22Rv1 (cell line): ENCODE results near the gene DNAH3.

Experiments used
- ZFX ChIP-seq: fragments of 450-650 bp; IDR thresholded peaks from 2 replicates; pipeline ENCODE4 v1.6.1; 2017; ENCODE audit warnings: antibody characterized with exemption, borderline replicate concordance
- TF ChIP-seq, protein P1 (sequence below): fragments of 450-650 bp; IDR thresholded peaks from 2 replicates; pipeline ENCODE4 v1.5.1; 2017; ENCODE audit warnings: mild to moderate bottlenecking

DNA sequence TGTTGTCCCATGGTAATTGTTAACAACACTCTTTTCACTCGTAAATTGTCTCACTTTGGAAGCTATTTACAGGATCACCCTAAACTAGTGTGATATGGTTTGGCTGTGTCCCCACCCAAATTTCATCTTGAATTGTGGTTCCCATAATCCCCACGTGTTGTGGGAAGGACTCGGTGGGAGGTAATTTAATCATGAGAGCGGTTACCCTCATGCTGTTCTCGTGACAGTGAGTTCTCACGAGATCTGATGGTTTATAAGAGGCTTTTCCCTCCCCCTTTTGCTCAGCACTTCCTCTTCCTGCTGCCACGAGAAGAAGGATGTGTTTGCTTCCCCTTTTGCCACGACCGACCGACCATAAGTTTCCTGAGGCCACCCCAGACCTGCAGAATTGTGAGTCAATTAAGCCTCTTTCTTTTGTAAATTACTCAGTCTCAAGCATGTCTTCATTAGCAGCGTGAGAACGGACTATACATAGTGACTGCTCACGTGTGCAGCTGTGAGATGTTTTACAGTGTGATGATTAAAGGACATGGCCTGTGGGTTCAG, 34.4 kb downstream of the DNAH3 start:
- TF ChIP-seq, protein P1, sequence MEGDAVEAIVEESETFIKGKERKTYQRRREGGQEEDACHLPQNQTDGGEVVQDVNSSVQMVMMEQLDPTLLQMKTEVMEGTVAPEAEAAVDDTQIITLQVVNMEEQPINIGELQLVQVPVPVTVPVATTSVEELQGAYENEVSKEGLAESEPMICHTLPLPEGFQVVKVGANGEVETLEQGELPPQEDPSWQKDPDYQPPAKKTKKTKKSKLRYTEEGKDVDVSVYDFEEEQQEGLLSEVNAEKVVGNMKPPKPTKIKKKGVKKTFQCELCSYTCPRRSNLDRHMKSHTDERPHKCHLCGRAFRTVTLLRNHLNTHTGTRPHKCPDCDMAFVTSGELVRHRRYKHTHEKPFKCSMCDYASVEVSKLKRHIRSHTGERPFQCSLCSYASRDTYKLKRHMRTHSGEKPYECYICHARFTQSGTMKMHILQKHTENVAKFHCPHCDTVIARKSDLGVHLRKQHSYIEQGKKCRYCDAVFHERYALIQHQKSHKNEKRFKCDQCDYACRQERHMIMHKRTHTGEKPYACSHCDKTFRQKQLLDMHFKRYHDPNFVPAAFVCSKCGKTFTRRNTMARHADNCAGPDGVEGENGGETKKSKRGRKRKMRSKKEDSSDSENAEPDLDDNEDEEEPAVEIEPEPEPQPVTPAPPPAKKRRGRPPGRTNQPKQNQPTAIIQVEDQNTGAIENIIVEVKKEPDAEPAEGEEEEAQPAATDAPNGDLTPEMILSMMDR: no peak
- TF ChIP-seq ZFX: no peak
